Activated T-helper 9 cell treated with anti-CD3 and anti-CD28 coated beads, Interleukin-2, amount 50 U/mL, for 16 hours (primary cell): ENCODE data around the gene SKOR1.

Experiments
- DNase-seq: peaks from one replicate; pipeline ENCODE4 v3.0.0-alpha.2; 2020; ENCODE audit warnings: low read depth

The SKOR1 gene

GRCh38 chr15:67796196-67797127 lies 28.8 kb upstream of the SKOR1 start:
- DNase-seq: no peak

GRCh38 chr15:67799801-67800205 lies 25.5 kb upstream of the SKOR1 start:
- no peak for DNase-seq

GRCh38 chr15:67801142-67801541 lies 24.2 kb upstream of the SKOR1 start:
- no peak for DNase-seq

- DNase-seq: no peak
These were observed 23.1 kb upstream of the SKOR1 start for GRCh38 chr15:67801926-67802914.

GRCh38 chr15:67803299-67803698 lies 22.0 kb upstream of the SKOR1 start:
- DNase-seq: no peak

- no peak for DNase-seq
These were observed 21.1 kb upstream of the SKOR1 start for GRCh38 chr15:67803996-67804843.

- DNase-seq: no peak
These were observed 20.2 kb upstream of the SKOR1 start for GRCh38 chr15:67805008-67805665.

- no peak for DNase-seq
These were observed 19.4 kb upstream of the SKOR1 start for GRCh38 chr15:67805666-67806516.

- no peak for DNase-seq
These were observed 18.8 kb upstream of the SKOR1 start for GRCh38 chr15:67806536-67806935.

- no peak for DNase-seq
These were observed 18.2 kb upstream of the SKOR1 start for GRCh38 chr15:67807141-67807540.

- DNase-seq: no peak
These were observed 17.5 kb upstream of the SKOR1 start for GRCh38 chr15:67807836-67808235.

- no peak for DNase-seq
These were observed 16.5 kb upstream of the SKOR1 start for GRCh38 chr15:67808821-67809220.

- DNase-seq: no peak
These were observed 15.9 kb upstream of the SKOR1 start for GRCh38 chr15:67809441-67809840.

GRCh38 chr15:67809866-67810265 lies 15.4 kb upstream of the SKOR1 start:
- no peak for DNase-seq

- DNase-seq: no peak
These were observed 13.1 kb upstream of the SKOR1 start for GRCh38 chr15:67812241-67812644.

- no peak for DNase-seq
These were observed 12.1 kb upstream of the SKOR1 start for GRCh38 chr15:67813104-67813634.

GRCh38 chr15:67815036-67815592 lies 10.2 kb upstream of the SKOR1 start:
- DNase-seq: no peak

- DNase-seq: no peak
These were observed 8.6 kb upstream of the SKOR1 start for GRCh38 chr15:67816668-67817067.

- no peak for DNase-seq
These were observed 6.8 kb upstream of the SKOR1 start for GRCh38 chr15:67818464-67818863.

GRCh38 chr15:67819636-67820035 lies 5.7 kb upstream of the SKOR1 start:
- DNase-seq: no peak
